GM23338 (cell line): Measurements from ENCODE around the gene RFC2.

Source experiments
- CREB1 ChIP-seq: fragments of 250-450 bp; sonication (Bioruptor Pico); IDR thresholded peaks from 2 replicates; pipeline ENCODE4 v1.5.0; 2020; ENCODE audit warnings: low read depth, mild to moderate bottlenecking, moderate library complexity
- EZH2 ChIP-seq: fragments of 200-600 bp; sonication (generic); IDR thresholded peaks from one replicate; pipeline ENCODE4 v1.8.0; 2017; ENCODE audit warnings: antibody characterized with exemption, mild to moderate bottlenecking, low read depth; ENCODE audit not compliant: unreplicated experiment
- EZH2phosphoT487 ChIP-seq: fragments of 200-600 bp; sonication (generic); IDR thresholded peaks from one replicate; pipeline ENCODE4 v1.8.1; 2018; ENCODE audit warnings: antibody characterized with exemption; ENCODE audit not compliant: unreplicated experiment
- JUNB ChIP-seq: IDR thresholded peaks from one replicate; pipeline ENCODE4 v1.6.1; 2016; ENCODE audit warnings: antibody characterized with exemption; ENCODE audit not compliant: unreplicated experiment
- POLR2AphosphoS5 ChIP-seq: IDR thresholded peaks from 2 replicates; pipeline ENCODE4 v1.6.1; 2016; ENCODE audit warnings: antibody characterized with exemption, low read depth
- TF ChIP-seq, protein P1 (sequence below), 2 experiments: fragments of 200-600 bp in 1 of 2; sonication (generic) in 1 of 2; conservative IDR thresholded peaks; 2 replicates each; pipeline versions ENCODE4 v1.5.1 to v1.6.1; 2016 to 2017; ENCODE audit warnings: antibody characterized with exemption in 2 of 2, low read depth in 2 of 2, mild to moderate bottlenecking in 2 of 2, moderate library complexity in 1 of 2
- TF ChIP-seq, protein P2 (sequence below): IDR thresholded peaks from one replicate; pipeline ENCODE4 v1.6.1; 2018; ENCODE audit warnings: antibody characterized with exemption; ENCODE audit not compliant: unreplicated experiment
- TF ChIP-seq, protein P3 (sequence below): fragments of 250-450 bp; sonication (Bioruptor Pico); IDR thresholded peaks from 2 replicates; pipeline ENCODE4 v1.5.0; 2020; ENCODE audit warnings: mild to moderate bottlenecking, moderate library complexity
- TF ChIP-seq, protein P4 (sequence below): IDR thresholded peaks from 2 replicates; pipeline ENCODE4 v1.6.1; 2016; ENCODE audit warnings: antibody characterized with exemption

DNA sequence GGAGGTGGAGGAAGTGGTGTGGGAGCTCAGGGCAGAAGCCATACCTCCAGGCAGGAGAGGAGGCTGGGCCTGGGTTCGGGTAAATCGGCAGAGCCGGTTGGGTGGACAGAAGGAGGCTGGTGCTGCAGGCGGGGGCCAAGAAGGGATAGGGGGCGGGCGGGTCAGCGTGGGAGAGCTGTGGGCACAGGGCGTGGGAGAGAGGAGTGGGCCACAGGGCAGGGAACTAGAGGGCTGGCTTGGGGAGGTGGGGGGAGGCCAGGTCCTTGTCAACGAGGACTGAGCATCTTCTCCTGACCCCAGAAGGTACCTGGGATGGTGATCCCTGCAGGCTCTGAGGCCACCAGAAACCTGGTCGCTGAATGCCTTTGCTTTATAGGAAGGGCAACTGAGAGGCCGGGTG lies 32.5 kb downstream of the RFC2 start:
- TF ChIP-seq, protein P1, sequence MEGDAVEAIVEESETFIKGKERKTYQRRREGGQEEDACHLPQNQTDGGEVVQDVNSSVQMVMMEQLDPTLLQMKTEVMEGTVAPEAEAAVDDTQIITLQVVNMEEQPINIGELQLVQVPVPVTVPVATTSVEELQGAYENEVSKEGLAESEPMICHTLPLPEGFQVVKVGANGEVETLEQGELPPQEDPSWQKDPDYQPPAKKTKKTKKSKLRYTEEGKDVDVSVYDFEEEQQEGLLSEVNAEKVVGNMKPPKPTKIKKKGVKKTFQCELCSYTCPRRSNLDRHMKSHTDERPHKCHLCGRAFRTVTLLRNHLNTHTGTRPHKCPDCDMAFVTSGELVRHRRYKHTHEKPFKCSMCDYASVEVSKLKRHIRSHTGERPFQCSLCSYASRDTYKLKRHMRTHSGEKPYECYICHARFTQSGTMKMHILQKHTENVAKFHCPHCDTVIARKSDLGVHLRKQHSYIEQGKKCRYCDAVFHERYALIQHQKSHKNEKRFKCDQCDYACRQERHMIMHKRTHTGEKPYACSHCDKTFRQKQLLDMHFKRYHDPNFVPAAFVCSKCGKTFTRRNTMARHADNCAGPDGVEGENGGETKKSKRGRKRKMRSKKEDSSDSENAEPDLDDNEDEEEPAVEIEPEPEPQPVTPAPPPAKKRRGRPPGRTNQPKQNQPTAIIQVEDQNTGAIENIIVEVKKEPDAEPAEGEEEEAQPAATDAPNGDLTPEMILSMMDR (conservative IDR thresholded peaks at IDR 0.05; ENCODE audit: low read depth in 2 of 2): no peak
- TF ChIP-seq POLR2AphosphoS5 (no peak), EZH2 (no peak), CREB1 (CRISPR knock-in tag) (no peak), JUNB (no peak), EZH2phosphoT487 (no peak)
- TF ChIP-seq, protein P2, sequence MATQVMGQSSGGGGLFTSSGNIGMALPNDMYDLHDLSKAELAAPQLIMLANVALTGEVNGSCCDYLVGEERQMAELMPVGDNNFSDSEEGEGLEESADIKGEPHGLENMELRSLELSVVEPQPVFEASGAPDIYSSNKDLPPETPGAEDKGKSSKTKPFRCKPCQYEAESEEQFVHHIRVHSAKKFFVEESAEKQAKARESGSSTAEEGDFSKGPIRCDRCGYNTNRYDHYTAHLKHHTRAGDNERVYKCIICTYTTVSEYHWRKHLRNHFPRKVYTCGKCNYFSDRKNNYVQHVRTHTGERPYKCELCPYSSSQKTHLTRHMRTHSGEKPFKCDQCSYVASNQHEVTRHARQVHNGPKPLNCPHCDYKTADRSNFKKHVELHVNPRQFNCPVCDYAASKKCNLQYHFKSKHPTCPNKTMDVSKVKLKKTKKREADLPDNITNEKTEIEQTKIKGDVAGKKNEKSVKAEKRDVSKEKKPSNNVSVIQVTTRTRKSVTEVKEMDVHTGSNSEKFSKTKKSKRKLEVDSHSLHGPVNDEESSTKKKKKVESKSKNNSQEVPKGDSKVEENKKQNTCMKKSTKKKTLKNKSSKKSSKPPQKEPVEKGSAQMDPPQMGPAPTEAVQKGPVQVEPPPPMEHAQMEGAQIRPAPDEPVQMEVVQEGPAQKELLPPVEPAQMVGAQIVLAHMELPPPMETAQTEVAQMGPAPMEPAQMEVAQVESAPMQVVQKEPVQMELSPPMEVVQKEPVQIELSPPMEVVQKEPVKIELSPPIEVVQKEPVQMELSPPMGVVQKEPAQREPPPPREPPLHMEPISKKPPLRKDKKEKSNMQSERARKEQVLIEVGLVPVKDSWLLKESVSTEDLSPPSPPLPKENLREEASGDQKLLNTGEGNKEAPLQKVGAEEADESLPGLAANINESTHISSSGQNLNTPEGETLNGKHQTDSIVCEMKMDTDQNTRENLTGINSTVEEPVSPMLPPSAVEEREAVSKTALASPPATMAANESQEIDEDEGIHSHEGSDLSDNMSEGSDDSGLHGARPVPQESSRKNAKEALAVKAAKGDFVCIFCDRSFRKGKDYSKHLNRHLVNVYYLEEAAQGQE: no peak
- TF ChIP-seq, protein P3, sequence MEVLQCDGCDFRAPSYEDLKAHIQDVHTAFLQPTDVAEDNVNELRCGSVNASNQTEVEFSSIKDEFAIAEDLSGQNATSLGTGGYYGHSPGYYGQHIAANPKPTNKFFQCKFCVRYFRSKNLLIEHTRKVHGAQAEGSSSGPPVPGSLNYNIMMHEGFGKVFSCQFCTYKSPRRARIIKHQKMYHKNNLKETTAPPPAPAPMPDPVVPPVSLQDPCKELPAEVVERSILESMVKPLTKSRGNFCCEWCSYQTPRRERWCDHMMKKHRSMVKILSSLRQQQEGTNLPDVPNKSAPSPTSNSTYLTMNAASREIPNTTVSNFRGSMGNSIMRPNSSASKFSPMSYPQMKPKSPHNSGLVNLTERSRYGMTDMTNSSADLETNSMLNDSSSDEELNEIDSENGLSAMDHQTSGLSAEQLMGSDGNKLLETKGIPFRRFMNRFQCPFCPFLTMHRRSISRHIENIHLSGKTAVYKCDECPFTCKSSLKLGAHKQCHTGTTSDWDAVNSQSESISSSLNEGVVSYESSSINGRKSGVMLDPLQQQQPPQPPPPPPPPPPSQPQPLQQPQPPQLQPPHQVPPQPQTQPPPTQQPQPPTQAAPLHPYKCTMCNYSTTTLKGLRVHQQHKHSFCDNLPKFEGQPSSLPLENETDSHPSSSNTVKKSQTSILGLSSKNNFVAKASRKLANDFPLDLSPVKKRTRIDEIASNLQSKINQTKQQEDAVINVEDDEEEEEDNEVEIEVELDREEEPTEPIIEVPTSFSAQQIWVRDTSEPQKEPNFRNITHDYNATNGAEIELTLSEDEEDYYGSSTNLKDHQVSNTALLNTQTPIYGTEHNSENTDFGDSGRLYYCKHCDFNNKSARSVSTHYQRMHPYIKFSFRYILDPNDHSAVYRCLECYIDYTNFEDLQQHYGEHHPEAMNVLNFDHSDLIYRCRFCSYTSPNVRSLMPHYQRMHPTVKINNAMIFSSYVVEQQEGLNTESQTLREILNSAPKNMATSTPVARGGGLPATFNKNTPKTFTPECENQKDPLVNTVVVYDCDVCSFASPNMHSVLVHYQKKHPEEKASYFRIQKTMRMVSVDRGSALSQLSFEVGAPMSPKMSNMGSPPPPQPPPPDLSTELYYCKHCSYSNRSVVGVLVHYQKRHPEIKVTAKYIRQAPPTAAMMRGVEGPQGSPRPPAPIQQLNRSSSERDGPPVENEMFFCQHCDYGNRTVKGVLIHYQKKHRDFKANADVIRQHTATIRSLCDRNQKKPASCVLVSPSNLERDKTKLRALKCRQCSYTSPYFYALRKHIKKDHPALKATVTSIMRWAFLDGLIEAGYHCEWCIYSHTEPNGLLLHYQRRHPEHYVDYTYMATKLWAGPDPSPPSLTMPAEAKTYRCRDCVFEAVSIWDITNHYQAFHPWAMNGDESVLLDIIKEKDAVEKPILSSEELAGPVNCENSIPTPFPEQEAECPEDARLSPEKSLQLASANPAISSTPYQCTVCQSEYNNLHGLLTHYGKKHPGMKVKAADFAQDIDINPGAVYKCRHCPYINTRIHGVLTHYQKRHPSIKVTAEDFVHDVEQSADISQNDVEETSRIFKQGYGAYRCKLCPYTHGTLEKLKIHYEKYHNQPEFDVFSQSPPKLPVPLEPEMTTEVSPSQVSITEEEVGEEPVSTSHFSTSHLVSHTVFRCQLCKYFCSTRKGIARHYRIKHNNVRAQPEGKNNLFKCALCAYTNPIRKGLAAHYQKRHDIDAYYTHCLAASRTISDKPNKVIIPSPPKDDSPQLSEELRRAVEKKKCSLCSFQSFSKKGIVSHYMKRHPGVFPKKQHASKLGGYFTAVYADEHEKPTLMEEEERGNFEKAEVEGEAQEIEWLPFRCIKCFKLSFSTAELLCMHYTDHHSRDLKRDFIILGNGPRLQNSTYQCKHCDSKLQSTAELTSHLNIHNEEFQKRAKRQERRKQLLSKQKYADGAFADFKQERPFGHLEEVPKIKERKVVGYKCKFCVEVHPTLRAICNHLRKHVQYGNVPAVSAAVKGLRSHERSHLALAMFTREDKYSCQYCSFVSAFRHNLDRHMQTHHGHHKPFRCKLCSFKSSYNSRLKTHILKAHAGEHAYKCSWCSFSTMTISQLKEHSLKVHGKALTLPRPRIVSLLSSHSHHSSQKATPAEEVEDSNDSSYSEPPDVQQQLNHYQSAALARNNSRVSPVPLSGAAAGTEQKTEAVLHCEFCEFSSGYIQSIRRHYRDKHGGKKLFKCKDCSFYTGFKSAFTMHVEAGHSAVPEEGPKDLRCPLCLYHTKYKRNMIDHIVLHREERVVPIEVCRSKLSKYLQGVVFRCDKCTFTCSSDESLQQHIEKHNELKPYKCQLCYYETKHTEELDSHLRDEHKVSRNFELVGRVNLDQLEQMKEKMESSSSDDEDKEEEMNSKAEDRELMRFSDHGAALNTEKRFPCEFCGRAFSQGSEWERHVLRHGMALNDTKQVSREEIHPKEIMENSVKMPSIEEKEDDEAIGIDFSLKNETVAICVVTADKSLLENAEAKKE (CRISPR knock-in tag): no peak
- TF ChIP-seq, protein P4, sequence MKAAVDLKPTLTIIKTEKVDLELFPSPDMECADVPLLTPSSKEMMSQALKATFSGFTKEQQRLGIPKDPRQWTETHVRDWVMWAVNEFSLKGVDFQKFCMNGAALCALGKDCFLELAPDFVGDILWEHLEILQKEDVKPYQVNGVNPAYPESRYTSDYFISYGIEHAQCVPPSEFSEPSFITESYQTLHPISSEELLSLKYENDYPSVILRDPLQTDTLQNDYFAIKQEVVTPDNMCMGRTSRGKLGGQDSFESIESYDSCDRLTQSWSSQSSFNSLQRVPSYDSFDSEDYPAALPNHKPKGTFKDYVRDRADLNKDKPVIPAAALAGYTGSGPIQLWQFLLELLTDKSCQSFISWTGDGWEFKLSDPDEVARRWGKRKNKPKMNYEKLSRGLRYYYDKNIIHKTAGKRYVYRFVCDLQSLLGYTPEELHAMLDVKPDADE: no peak
